ENCODE results near the gene GALNT12. TPM values are rescaled to one million over a fixed set of nuclear protein-coding genes. Genes with fewer than 3 reads are reported as not detected.

The GALNT12 gene
- 1.2 TPM in 1 of 2 replicates, not detected in the other for polyA plus RNA-seq

GRCh38 chr9:98807070-98807813, at the start of gene GALNT12:
GALNT12 (plus strand) TSS chr9:98807670; CDS start chr9:98807699, 29 bp downstream.

GRCh38 chr9:98796364-98797101, 10.9 kb upstream of the GALNT12 start, which contains the start of gene ANKS6:
ANKS6 (minus strand) TSS chr9:98796555; CDS start chr9:98796491, 64 bp downstream.

Other genes with a start within 250 kb of the GALNT12 start
- gene GABBR2, start 98.7 kb upstream of the GALNT12 start, polyA plus RNA-seq, result 204 and 253 TPM in 2 replicates
- 1.5 and 1.7 TPM in 2 replicates for gene ANKS6, start 11.1 kb upstream of the GALNT12 start, polyA plus RNA-seq
- 0.04 TPM in 1 of 2 replicates, not detected in the other for gene COL15A1, start 136.2 kb downstream of the GALNT12 start, polyA plus RNA-seq